ENCODE data around the gene GTPBP1.

DNA sequence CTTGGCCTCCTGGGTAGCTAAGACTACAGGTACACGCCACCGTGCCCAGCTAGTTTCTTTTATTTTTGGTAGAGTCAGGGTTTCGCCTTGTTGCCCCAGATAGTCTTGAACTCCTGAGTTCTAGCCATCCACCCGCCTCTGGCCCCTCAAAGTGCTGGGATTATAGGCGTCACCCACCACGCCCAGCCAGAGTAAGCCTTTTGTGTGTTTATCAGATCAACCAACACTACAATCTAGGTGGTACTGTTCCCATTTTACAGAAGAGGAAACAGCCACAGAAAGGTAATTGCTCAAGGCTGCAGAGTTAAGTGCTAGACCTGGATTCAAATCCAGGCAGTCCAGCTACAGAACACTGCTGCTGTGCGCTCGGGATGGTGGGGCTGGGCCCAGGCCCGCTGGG lies 20.8 kb upstream of the GTPBP1 start:
- TF ChIP-seq, protein P1, sequence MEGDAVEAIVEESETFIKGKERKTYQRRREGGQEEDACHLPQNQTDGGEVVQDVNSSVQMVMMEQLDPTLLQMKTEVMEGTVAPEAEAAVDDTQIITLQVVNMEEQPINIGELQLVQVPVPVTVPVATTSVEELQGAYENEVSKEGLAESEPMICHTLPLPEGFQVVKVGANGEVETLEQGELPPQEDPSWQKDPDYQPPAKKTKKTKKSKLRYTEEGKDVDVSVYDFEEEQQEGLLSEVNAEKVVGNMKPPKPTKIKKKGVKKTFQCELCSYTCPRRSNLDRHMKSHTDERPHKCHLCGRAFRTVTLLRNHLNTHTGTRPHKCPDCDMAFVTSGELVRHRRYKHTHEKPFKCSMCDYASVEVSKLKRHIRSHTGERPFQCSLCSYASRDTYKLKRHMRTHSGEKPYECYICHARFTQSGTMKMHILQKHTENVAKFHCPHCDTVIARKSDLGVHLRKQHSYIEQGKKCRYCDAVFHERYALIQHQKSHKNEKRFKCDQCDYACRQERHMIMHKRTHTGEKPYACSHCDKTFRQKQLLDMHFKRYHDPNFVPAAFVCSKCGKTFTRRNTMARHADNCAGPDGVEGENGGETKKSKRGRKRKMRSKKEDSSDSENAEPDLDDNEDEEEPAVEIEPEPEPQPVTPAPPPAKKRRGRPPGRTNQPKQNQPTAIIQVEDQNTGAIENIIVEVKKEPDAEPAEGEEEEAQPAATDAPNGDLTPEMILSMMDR (IDR thresholded peaks at IDR 0.05), result no peak
- TF ChIP-seq EP300 (IDR thresholded peaks at IDR 0.05), result no peak
- no peak for TF ChIP-seq POLR2A (IDR thresholded peaks at IDR 0.05)
